Lung (tissue), 12 donors: ENCODE results near the gene NFKBIB. TPM values are rescaled to one million over a fixed set of nuclear protein-coding genes. Genes with fewer than 3 reads are reported as not detected.

Experiments used
- ATAC-seq: fragments of 200-7000 bp; cut with Tn5 transposase; one replicate; pipeline ENCODE4 v1.9.1; 2020; ENCODE audit warnings: moderate number of reproducible peaks; ENCODE audit not compliant: insufficient read depth, low FRiP score
- DNase-seq, 3 donors: peaks; one replicate each; pipeline ENCODE4 v3.0.0-alpha.2; 2013 to 2017
- H3K27ac ChIP-seq, 2 donors: one replicate each; pipeline ENCODE4 v1.5.1; 2013; ENCODE audit warnings: mild to moderate bottlenecking in 2 of 2, moderate library complexity in 2 of 2, control low read depth in 1 of 2, inconsistent platforms in 1 of 2, low read depth in 1 of 2, low read length in 1 of 2
- H3K27me3 ChIP-seq, 3 donors: one replicate each; pipeline ENCODE4 v1.5.1; 2013; ENCODE audit warnings: low read length in 2 of 3; ENCODE audit not compliant: control insufficient read depth in 3 of 3, insufficient read depth in 3 of 3
- H3K36me3 ChIP-seq, 4 donors: one replicate each; pipeline ENCODE4 v1.5.1; 2013; ENCODE audit warnings: low read length in 4 of 4, mild to moderate bottlenecking in 1 of 4, moderate library complexity in 1 of 4; ENCODE audit not compliant: control insufficient read depth in 4 of 4, insufficient read depth in 4 of 4
- H3K4me1 ChIP-seq, 5 donors: one replicate each; pipeline ENCODE4 v1.5.1; 2013; ENCODE audit warnings: low read length in 5 of 5, mild to moderate bottlenecking in 2 of 5, moderate library complexity in 1 of 5; ENCODE audit not compliant: control insufficient read depth in 5 of 5, insufficient read depth in 5 of 5
- H3K4me3 ChIP-seq: one replicate; pipeline ENCODE4 v1.5.1; 2013; ENCODE audit warnings: mild to moderate bottlenecking, control low read depth, moderate library complexity
- H3K9ac ChIP-seq, 2 donors: one replicate each; pipeline ENCODE4 v1.5.1; 2013; ENCODE audit warnings: low read length in 2 of 2, control low read depth in 1 of 2; ENCODE audit not compliant: insufficient read depth in 1 of 2
- H3K9me3 ChIP-seq, 4 donors: one replicate each; pipeline ENCODE4 v1.5.1; 2013; ENCODE audit warnings: low read length in 3 of 4, mild to moderate bottlenecking in 1 of 4, moderate library complexity in 1 of 4; ENCODE audit not compliant: control insufficient read depth in 4 of 4, insufficient read depth in 3 of 4
- WGBS, 2 donors: extraction: QIAGEN DNeasy Blood & Tissue Kit; methylation state at CpG; one replicate each; pipeline ENCODE4 v1.1.7; 2013; 5-methylcytosine and 5-hydroxymethylcytosine counted together
- polyA plus RNA-seq, 2 donors: library from polyadenylated mRNA; stranded (reverse); fragments of 200-250 nt; gene quantifications; one replicate each; pipeline ENCODE4 v1.2.1, GENCODE V29; 2013
- total RNA-seq, 2 donors: library from RNA; depleted of rRNA in 1 of 2; stranded (reverse); fragments of >200 nt in 1 of 2; gene quantifications; one replicate each; pipeline ENCODE4 v1.2.1, GENCODE V29; 2014 to 2021
- TF ChIP-seq, protein P1 (sequence below): IDR thresholded peaks from 2 replicates; pipeline ENCODE4 v1.5.1; 2012; ENCODE audit warnings: mild to moderate bottlenecking; ENCODE audit errors: control extremely low read depth, extremely low read depth
- donor health status: control.
- donor health status: control.
- donor health status: Bipolar disorder and iron deficiency.
- donor health status: healthy.
- donor health status: DM: yes; HTN: yes; CAD: no.

Gene NFKBIB
- total and polyA plus RNA-seq, 4 donors = 12.8 to 60.8 (median 48.8) TPM

DNA sequence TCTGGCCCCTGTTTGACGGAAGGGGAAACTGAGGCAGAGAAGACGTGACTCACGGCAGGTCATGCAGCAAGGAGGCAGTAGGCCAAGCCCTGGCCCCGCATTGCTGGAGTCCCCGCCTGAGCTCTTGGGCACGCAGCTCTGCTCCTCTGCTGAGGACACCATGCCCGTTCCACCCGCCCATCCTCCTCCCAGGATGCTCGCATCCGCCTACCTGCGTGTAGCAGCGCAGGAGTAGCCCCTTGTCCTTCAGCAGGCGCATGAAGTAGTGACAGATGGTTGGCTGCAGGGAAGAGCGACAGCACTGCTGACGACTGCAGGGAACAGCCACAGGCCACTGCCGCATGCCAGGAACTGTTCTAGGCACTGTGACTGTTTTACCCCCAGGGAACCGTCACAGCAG is 10.9 kb upstream of the NFKBIB start:
- Histone ChIP-seq H3K27ac (no peak overlapping the region), H3K4me1 (peaks cover 0 to 5% (median 0%) of the 10 kb centered on the region in 5 donors), H3K4me3 (no peak overlapping the region), H3K9me3 (peaks cover 0 to 2% (median 0%) of the 10 kb centered on the region in 4 donors), H3K27me3 (no peaks in the 10 kb centered on the region), H3K9ac (no peak overlapping the region), H3K36me3 (peaks cover 0 to 36% (median 22%) of the 10 kb centered on the region in 4 donors)
- TF ChIP-seq, protein P1, sequence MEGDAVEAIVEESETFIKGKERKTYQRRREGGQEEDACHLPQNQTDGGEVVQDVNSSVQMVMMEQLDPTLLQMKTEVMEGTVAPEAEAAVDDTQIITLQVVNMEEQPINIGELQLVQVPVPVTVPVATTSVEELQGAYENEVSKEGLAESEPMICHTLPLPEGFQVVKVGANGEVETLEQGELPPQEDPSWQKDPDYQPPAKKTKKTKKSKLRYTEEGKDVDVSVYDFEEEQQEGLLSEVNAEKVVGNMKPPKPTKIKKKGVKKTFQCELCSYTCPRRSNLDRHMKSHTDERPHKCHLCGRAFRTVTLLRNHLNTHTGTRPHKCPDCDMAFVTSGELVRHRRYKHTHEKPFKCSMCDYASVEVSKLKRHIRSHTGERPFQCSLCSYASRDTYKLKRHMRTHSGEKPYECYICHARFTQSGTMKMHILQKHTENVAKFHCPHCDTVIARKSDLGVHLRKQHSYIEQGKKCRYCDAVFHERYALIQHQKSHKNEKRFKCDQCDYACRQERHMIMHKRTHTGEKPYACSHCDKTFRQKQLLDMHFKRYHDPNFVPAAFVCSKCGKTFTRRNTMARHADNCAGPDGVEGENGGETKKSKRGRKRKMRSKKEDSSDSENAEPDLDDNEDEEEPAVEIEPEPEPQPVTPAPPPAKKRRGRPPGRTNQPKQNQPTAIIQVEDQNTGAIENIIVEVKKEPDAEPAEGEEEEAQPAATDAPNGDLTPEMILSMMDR = no peak
- WGBS, 2 donors = 95 to 97% methylated on average over 17 of the region's 17 CpGs
- ATAC-seq = no peak
- no peak for DNase-seq

DNA sequence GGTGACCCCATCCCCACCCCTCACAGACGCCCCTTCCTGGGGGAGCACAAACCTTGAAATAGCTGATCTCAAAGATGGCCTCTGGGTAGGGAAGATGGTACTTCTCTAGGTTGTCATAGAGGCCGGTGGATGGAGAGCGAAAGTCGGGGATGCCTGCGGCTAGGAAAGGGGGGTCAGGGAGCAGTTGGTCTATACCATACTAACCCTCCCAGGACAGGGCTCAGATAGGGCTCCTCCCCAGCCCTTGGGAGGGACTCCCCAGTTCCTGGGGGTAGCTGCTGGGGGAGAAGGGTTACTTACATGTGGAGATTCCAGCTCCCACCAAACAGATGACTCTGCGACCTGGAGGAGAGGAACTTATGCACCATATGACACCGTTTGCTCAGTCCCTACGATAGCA is 10.0 kb upstream of the NFKBIB start:
- H3K9me3 ChIP-seq = peaks cover 0 to 2% (median 0%) of the 10 kb centered on the region in 4 donors
- TF ChIP-seq, protein P1 = no peak
- DNase-seq = no peak
- H3K4me1 ChIP-seq = peaks cover 0 to 6% (median 0%) of the 10 kb centered on the region in 5 donors
- WGBS, 2 donors = 93 to 96% methylated on average over 8 of the region's 8 CpGs
- peaks cover 0 to 38% (median 22%) of the 10 kb centered on the region in 4 donors for H3K36me3 ChIP-seq
- no peaks in the 10 kb centered on the region for H3K27me3 ChIP-seq
- no peak overlapping the region for H3K27ac ChIP-seq
- ATAC-seq = no peak
- no peak overlapping the region for H3K9ac ChIP-seq
- no peak overlapping the region for H3K4me3 ChIP-seq

DNA sequence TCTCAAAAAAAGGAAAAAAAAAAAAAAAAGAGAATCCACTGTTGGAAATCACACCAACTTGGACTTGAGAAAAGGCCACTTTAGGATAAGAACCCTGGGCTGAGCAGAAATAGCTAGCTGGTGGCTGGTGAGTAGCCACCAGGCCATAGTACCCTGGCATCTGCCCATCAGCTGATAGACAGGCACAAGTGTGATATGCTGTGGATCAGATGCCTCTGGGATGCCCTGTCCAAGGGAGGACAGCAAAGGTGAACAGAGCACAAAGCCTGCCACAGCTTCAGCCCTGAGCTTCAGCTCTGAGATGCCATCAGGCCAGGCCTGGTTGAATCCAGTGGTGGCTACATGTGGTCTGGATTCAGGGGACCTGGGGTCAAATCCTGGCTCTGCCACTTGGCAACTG is 9.1 kb upstream of the NFKBIB start:
- Histone ChIP-seq H3K36me3 (peaks cover 0 to 39% (median 22%) of the 10 kb centered on the region in 4 donors), H3K9ac (no peak overlapping the region), H3K4me1 (peaks cover 0 to 9% (median 0%) of the 10 kb centered on the region in 5 donors), H3K4me3 (no peak overlapping the region), H3K9me3 (peaks cover 0 to 2% (median 0%) of the 10 kb centered on the region in 4 donors), H3K27me3 (no peaks in the 10 kb centered on the region), H3K27ac (no peak overlapping the region)
- no peak for ATAC-seq
- TF ChIP-seq, protein P1 = no peak
- no peak for DNase-seq

DNA sequence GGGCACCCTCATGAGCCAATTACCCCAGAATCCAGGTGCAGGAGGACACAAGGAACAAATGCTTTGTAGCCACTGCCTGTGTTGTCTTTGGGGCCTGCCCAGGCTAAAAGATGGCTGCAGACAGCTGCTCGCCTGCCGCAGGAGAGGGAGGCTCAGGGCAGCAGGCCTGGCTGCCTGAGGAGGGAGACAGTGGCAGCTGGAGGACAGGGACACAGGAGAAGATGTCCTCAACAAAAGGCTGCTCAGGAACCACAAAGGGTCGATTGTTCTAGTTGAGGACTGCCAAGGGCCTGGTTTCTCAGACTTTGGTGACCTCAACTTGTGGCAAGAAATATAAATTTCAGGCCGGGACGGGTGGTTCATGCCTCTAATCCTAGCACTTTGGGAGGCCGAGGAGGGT is 8.0 kb upstream of the NFKBIB start:
- H3K27me3 ChIP-seq = no peaks in the 10 kb centered on the region
- DNase-seq (no peak), ATAC-seq (no peak)
- H3K4me1 ChIP-seq = peaks cover 0 to 11% (median 0%) of the 10 kb centered on the region in 5 donors
- WGBS, 2 donors = 93 to 97% methylated on average over 6 of the region's 6 CpGs
- no peak overlapping the region for H3K9ac ChIP-seq
- H3K36me3 ChIP-seq = peaks cover 0 to 39% (median 20%) of the 10 kb centered on the region in 4 donors
- no peak overlapping the region for H3K27ac ChIP-seq
- peaks cover 0 to 2% (median 0%) of the 10 kb centered on the region in 4 donors for H3K9me3 ChIP-seq
- TF ChIP-seq, protein P1 = no peak
- H3K4me3 ChIP-seq = no peak overlapping the region
